OCI-LY1 (cell line): ENCODE results near the gene MPL.

ENCODE experiments used
- CTCF ChIP-seq: fragments of 200-600 bp; sonication (generic), shearing (Covaris generic); IDR thresholded peaks from 2 replicates; pipeline ENCODE4 v1.5.1; 2017; ENCODE audit warnings: mild to moderate bottlenecking, antibody characterized with exemption, low read length, moderate library complexity, mixed read lengths
- EZH2 ChIP-seq: fragments of 200-600 bp; sonication (generic), shearing (Covaris generic); IDR thresholded peaks from 2 replicates; pipeline ENCODE4 v1.8.0; 2017; ENCODE audit warnings: borderline replicate concordance, mixed run types, mild to moderate bottlenecking, antibody characterized with exemption, low read length, moderate library complexity, mixed read lengths

- TF ChIP-seq CTCF (no peak), EZH2 (no peak)
Observed at GRCh38 chr1:43392702-43393101, 55.1 kb downstream of the MPL start.
